Prostate gland (tissue), 2 donors: ENCODE measurements around the gene AKT1S1.

ENCODE experiments used
- CTCF ChIP-seq, 4 experiments: fragments of 200-600 bp in 2 of 4; fragments of 450-650 bp in 2 of 4; sonication (generic) in 2 of 4; IDR thresholded peaks; 1 replicate in 3 of 4; 2 replicates in 1 of 4; pipeline ENCODE4 v1.5.1; 2016 to 2019; ENCODE audit warnings: antibody characterized with exemption in 4 of 4, mild to moderate bottlenecking in 2 of 4, moderate library complexity in 2 of 4
- POLR2A ChIP-seq: fragments of 450-650 bp; IDR thresholded peaks from one replicate; pipeline ENCODE4 v1.6.1; 2016; ENCODE audit warnings: antibody characterized with exemption, mild to moderate bottlenecking
- POLR2AphosphoS5 ChIP-seq: sonication (generic); formaldehyde crosslinking; IDR thresholded peaks from one replicate; pipeline ENCODE4 v1.6.1; 2017; ENCODE audit warnings: antibody characterized with exemption

DNA sequence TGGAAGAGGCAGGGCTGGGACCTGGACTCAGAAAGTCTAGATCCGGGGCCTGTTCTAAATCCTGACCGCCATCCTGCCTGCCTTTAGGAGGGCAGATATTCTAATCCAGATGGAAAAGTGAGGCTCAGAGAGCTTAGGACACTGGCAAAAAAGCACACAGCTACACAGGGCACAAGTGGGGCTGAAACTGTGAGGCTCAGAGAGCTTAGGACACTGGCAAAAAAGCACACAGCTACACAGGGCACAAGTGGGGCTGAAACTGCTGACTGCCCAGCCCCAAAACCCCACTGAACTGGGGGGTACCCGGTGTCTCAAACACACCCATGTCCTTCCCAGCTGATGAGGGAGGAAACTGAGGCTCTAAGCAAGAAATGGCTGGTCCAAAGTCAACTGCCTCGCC is 2.0 kb downstream of the AKT1S1 start:
- TF ChIP-seq POLR2AphosphoS5: no peak
- TF ChIP-seq CTCF (IDR thresholded peaks at IDR 0.05): no peak
- TF ChIP-seq POLR2A: no peak
